Skeletal muscle tissue (tissue), 4 donors: ENCODE measurements around the gene SDF2L1. TPM values are rescaled to one million over a fixed set of nuclear protein-coding genes. Genes with fewer than 3 reads are reported as not detected.
"Not testable (repeated sequence)": the region's sequence is repeated elsewhere in the genome, so short reads cannot be mapped to it uniquely, and the experiment has no call there.

Experiments
- H3K27ac ChIP-seq: one replicate; pipeline ENCODE4 v1.7.0; 2013; ENCODE audit warnings: mild to moderate bottlenecking, low read depth, low read length, inconsistent platforms
- H3K27me3 ChIP-seq, 3 donors: one replicate each; pipeline ENCODE4 v1.7.0; 2013; ENCODE audit warnings: low read length in 3 of 3; ENCODE audit not compliant: control insufficient read depth in 3 of 3, insufficient read depth in 3 of 3
- H3K36me3 ChIP-seq, 3 donors: one replicate each; pipeline ENCODE4 v1.7.0; 2013; ENCODE audit warnings: low read length in 3 of 3; ENCODE audit not compliant: control insufficient read depth in 3 of 3, insufficient read depth in 3 of 3
- H3K4me1 ChIP-seq, 3 donors: one replicate each; pipeline ENCODE4 v1.7.0; 2013; ENCODE audit warnings: low read length in 3 of 3, mild to moderate bottlenecking in 3 of 3; ENCODE audit not compliant: control insufficient read depth in 3 of 3, insufficient read depth in 3 of 3
- H3K4me3 ChIP-seq, 3 donors: one replicate each; pipeline ENCODE4 v1.7.0; 2013; ENCODE audit warnings: low read length in 3 of 3
- H3K9ac ChIP-seq, 3 donors: one replicate each; pipeline ENCODE4 v1.7.0; 2013; ENCODE audit warnings: low read length in 3 of 3, mild to moderate bottlenecking in 3 of 3, moderate library complexity in 2 of 3, low read depth in 1 of 3
- H3K9me3 ChIP-seq, 3 donors: one replicate each; pipeline ENCODE4 v1.7.0; 2013; ENCODE audit warnings: low read length in 3 of 3; ENCODE audit not compliant: control insufficient read depth in 3 of 3
- total RNA-seq: library from RNA; depleted of rRNA; stranded (reverse); fragments of >200 nt; gene quantifications from one replicate; pipeline ENCODE4 v1.2.3, GENCODE V29; 2014
- donor health status: Osteomylitis.

Gene SDF2L1
- total RNA-seq, 1 donor from 2014 or later: 4.2 TPM

DNA sequence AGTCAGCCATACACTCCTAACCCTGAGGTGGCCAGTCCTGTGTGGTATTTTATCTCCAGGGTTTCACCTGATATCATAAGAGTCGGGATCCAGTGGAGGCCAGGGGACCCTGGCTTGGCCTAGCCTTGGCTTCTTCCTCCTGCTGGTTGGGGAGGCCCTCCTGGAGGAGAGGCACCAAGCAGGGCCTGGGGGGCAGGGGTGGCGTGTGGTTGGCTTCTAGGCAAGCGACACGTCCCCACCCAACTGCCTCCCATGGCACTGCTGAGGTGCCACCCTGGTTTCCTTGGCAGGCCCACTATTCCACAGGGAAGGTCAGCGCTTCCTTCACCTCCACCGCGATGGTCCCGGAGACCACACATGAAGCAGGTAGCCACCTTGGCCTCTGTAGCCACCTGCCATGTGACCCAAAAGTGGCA is 44.1 kb downstream of the SDF2L1 start:
- peaks cover 0 to 5% (median 3%) of the 10 kb centered on the region in 3 donors for H3K4me1 ChIP-seq
- H3K9me3 ChIP-seq: no peaks in the 10 kb centered on the region
- H3K36me3 ChIP-seq: peaks cover 55 to 67% (median 60%) of the 10 kb centered on the region in 3 donors
- no peak overlapping the region for H3K4me3 ChIP-seq
- no peak overlapping the region for H3K9ac ChIP-seq
- H3K27me3 ChIP-seq: no peaks in the 10 kb centered on the region
- H3K27ac ChIP-seq: no peak overlapping the region

GRCh38 chr22:21686634-21687393 is 44.7 kb downstream of the SDF2L1 start:
- Histone ChIP-seq H3K4me1 (peaks cover 0 to 5% (median 3%) of the 10 kb centered on the region in 3 donors), H3K27me3 (no peaks in the 10 kb centered on the region), H3K9me3 (no peaks in the 10 kb centered on the region), H3K36me3 (peaks cover 52 to 65% (median 54%) of the 10 kb centered on the region in 3 donors), H3K27ac (no peak overlapping the region), H3K4me3 (no peak overlapping the region), H3K9ac (no peak overlapping the region)

- Histone ChIP-seq H3K4me3 (no peak overlapping the region), H3K36me3 (peaks cover 43 to 58% (median 46%) of the 10 kb centered on the region in 3 donors), H3K27ac (no peak overlapping the region), H3K4me1 (peaks cover 0 to 5% (median 3%) of the 10 kb centered on the region in 3 donors), H3K27me3 (no peaks in the 10 kb centered on the region), H3K9me3 (no peaks in the 10 kb centered on the region), H3K9ac (no peak overlapping the region)
These were observed 45.7 kb downstream of the SDF2L1 start for GRCh38 chr22:21687685-21688259.

- H3K36me3 ChIP-seq: peaks cover 38 to 53% (median 41%) of the 10 kb centered on the region in 3 donors
These were observed 46.2 kb downstream of the SDF2L1 start for GRCh38 chr22:21688341-21688705.

GRCh38 chr22:21688706-21689381 is 46.7 kb downstream of the SDF2L1 start:
- Histone ChIP-seq H3K27ac (no peak overlapping the region), H3K4me3 (no peak overlapping the region), H3K9me3 (no peaks in the 10 kb centered on the region), H3K27me3 (no peaks in the 10 kb centered on the region), H3K36me3 (peaks cover 42 to 55% (median 42%) of the 10 kb centered on the region in 3 donors), H3K9ac (no peak overlapping the region), H3K4me1 (peaks cover 0 to 5% (median 3%) of the 10 kb centered on the region in 3 donors)

More at GRCh38 chr22:21688341-21688705, 46.2 kb downstream of the SDF2L1 start:
- Histone ChIP-seq H3K4me3 (no peak overlapping the region), H3K9ac (no peak overlapping the region), H3K27ac (no peak overlapping the region), H3K9me3 (no peaks in the 10 kb centered on the region), H3K27me3 (no peaks in the 10 kb centered on the region), H3K4me1 (peaks cover 0 to 5% (median 3%) of the 10 kb centered on the region in 3 donors)

GRCh38 chr22:21690401-21690801 is 48.3 kb downstream of the SDF2L1 start:
- Histone ChIP-seq H3K4me1 (peaks cover 0 to 5% (median 3%) of the 10 kb centered on the region in 3 donors), H3K9ac (no peak overlapping the region), H3K9me3 (no peaks in the 10 kb centered on the region), H3K4me3 (no peak overlapping the region), H3K36me3 (peaks cover 48 to 56% (median 51%) of the 10 kb centered on the region in 3 donors), H3K27ac (no peak overlapping the region), H3K27me3 (no peaks in the 10 kb centered on the region)

- Histone ChIP-seq H3K9me3 (no peaks in the 10 kb centered on the region), H3K9ac (no peak overlapping the region), H3K4me1 (peaks cover 0 to 5% (median 3%) of the 10 kb centered on the region in 3 donors), H3K36me3 (peaks cover 53 to 59% (median 55%) of the 10 kb centered on the region in 3 donors), H3K27ac (no peak overlapping the region), H3K4me3 (no peak overlapping the region), H3K27me3 (no peaks in the 10 kb centered on the region)
These were observed 49.7 kb downstream of the SDF2L1 start for GRCh38 chr22:21691816-21692215.

- H3K9ac ChIP-seq, H3K4me3 ChIP-seq, H3K4me1 ChIP-seq, H3K9me3 ChIP-seq, H3K27ac ChIP-seq, H3K27me3 ChIP-seq: not testable (repeated sequence)
- H3K36me3 ChIP-seq: peaks cover 54 to 61% (median 59%) of the 10 kb centered on the region in 3 donors
These were observed 50.8 kb downstream of the SDF2L1 start for GRCh38 chr22:21692856-21693255.

DNA sequence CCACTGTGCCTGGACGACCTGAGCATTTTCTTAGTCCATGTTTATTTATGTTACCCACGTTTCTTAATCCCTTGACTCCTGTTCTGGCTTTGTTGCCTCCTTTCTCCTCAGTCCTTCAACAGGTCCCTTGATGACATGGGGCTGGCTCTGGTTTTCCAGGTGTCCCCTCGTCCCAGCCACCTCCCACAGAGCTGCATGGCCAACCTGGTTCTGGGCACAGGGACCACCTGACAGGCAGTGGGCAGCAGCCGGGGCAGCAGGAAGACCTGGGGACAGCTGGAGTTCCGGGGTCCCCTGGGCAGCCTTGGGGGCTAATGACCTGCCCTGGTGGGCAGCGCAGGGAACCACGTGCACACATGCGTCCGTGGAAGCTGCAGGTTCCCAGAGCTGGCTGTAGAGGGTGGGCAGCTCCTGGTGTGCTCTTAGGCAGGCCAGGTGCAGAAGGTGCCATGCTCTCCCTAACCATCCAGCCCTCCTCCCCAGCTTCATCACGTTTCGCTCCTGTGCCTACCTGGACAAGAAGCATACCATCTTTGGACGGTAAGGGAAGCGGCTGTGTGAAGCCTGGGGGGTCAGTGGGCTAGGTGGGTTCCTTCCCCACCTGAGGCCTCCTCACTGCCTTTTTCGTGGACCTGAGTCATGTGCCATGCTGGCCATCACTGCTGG is 51.4 kb downstream of the SDF2L1 start:
- H3K27ac ChIP-seq: no peak overlapping the region
- H3K9ac ChIP-seq: no peak overlapping the region
- no peaks in the 10 kb centered on the region for H3K9me3 ChIP-seq
- H3K36me3 ChIP-seq: peaks cover 53 to 61% (median 54%) of the 10 kb centered on the region in 3 donors
- H3K4me3 ChIP-seq: no peak overlapping the region
- peaks cover 3 to 9% (median 8%) of the 10 kb centered on the region in 3 donors for H3K4me1 ChIP-seq
- H3K27me3 ChIP-seq: no peaks in the 10 kb centered on the region
